22Rv1 (cell line): ENCODE measurements around the gene MUC6.
"Not testable (repeated sequence)": the region's sequence is repeated elsewhere in the genome, so short reads cannot be mapped to it uniquely, and the experiment has no call there.

Source experiments
- H3K27ac ChIP-seq: fragments of 450-650 bp; 2 replicates; pipeline ENCODE4 v1.5.1; 2017
- ZFX ChIP-seq: fragments of 450-650 bp; IDR thresholded peaks from 2 replicates; pipeline ENCODE4 v1.6.1; 2017; ENCODE audit warnings: antibody characterized with exemption, borderline replicate concordance
- TF ChIP-seq, protein P1 (sequence below): fragments of 450-650 bp; IDR thresholded peaks from 2 replicates; pipeline ENCODE4 v1.5.1; 2017; ENCODE audit warnings: mild to moderate bottlenecking

Gene MUC6

DNA sequence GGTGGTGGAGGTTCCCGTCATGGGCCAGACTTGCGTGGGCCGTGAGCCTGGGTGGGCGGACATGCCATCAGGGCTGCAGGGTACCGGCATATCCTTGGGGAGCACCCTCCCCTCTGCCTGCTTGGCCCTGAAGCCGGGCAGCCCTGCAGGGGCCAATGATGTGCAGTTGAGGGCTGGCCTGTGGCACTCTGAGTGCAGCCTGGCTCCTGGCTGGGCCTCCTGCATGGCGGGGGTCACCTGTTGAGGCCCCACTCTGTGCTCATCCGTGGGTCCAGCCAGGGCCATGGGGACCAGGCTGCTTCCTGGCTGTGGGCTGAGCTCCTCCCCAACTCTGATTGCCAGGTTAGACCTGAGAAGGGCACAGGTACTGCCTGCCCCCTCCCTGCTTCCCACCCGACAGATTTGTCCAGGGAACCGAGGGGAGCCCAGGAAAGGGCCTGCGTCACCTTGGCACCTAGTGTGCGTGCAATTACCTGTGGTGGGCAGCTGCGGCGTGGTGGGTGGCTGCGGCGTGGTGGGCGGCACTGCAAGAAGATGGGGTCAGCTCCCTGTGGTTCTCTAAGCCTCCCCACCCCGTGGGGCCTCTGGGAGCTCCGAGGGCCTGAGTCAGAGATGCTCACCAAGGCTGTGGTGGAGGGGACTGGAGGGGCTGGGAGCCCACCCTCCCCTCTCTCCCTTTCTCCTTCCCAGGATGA lies 16.2 kb downstream of the MUC6 start:
- H3K27ac ChIP-seq, result no peak overlapping the region
- TF ChIP-seq, protein P1, sequence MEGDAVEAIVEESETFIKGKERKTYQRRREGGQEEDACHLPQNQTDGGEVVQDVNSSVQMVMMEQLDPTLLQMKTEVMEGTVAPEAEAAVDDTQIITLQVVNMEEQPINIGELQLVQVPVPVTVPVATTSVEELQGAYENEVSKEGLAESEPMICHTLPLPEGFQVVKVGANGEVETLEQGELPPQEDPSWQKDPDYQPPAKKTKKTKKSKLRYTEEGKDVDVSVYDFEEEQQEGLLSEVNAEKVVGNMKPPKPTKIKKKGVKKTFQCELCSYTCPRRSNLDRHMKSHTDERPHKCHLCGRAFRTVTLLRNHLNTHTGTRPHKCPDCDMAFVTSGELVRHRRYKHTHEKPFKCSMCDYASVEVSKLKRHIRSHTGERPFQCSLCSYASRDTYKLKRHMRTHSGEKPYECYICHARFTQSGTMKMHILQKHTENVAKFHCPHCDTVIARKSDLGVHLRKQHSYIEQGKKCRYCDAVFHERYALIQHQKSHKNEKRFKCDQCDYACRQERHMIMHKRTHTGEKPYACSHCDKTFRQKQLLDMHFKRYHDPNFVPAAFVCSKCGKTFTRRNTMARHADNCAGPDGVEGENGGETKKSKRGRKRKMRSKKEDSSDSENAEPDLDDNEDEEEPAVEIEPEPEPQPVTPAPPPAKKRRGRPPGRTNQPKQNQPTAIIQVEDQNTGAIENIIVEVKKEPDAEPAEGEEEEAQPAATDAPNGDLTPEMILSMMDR, result no peak
- no peak for TF ChIP-seq ZFX

DNA sequence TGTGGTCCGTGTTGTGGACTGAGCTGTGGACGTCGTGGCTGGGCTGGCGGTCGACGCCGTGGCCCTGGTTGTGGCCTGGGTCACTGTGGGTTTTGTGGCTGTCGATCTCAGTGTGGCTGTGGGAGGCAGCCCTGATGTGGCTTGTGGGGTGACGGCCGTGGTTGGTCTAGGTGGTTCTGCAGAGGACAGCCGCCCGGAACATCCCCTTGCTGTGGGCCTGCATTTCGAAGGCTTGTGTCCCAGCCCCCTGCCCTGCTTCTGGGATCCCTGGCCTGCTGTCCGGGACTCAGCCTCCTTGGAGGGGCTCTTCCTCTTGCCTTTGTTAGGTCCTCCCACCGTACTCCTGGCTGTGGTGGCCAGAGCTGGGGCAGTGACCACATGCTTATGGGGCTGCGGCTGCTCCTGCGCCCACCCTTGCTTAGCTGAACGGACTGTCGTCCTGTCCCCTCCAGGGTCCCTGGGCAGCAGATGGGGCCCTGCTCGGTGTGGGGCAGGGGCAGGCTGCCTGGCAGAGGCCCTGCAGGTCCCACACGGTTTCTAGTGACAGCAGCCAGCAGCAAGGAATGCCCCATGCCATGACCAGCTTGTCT lies 17.1 kb downstream of the MUC6 start:
- no peak overlapping the region for H3K27ac ChIP-seq
- TF ChIP-seq, protein P1, result no peak
- no peak for TF ChIP-seq ZFX

DNA sequence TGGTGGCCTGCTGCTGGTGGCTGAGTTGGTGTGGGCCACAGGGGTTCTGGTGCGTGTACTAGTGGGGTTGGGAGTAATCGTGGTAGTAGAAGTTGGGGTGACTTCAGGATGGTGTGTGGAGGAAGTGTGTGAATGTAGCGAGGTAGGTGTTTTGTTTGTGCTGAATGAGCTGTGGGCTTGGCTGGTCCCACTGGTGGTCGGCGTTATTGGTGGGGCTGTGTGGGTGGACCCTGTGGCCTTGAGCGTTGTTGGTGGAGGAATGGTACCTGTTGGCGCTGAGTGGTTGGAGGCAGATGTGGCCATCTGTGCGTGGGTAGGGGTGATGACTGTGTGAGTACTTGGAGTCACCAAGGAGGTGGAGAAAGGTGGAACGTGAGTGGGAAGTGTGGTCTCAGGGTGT lies 18.4 kb downstream of the MUC6 start:
- TF ChIP-seq, protein P1, result no peak
- H3K27ac ChIP-seq, result no peak overlapping the region

DNA sequence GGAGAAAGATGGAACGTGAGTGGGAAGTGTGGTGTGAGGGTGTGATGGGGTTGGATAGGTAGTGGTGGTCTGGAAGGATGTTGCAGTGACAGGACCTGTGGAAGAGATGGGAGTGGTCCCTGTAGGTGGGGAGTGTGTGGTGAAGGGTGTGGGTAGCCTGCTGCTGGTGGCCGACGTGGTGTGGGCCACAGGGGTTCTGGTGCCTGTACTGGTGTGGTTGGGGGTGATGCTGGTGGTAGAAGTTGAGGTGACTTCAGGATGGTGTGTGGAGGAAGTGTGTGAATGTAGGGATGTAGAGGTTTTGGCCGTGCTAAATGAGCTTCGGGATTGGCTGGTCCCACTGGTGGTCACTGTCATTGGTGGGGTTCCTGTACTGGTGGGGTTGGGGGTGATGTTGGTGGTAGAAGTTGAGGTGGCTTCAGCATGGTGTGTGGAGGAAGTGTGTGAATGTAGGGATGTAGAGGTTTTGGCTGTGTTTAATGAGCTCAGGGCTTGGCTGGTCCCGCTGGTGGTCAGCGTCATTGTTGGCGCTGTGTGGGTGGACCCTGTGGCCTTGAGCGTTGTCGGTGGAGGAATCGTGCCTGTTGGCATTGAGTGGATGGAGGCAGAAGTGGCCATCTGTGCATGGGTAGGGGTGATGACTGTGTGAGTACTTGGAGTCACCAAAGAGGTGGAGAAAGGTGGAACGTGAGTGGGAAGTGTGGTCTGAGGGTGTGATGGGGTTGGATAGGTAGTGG lies 19.1 kb downstream of the MUC6 start:
- no peak overlapping the region for H3K27ac ChIP-seq
- no peak for TF ChIP-seq ZFX
- TF ChIP-seq, protein P1, result no peak

DNA sequence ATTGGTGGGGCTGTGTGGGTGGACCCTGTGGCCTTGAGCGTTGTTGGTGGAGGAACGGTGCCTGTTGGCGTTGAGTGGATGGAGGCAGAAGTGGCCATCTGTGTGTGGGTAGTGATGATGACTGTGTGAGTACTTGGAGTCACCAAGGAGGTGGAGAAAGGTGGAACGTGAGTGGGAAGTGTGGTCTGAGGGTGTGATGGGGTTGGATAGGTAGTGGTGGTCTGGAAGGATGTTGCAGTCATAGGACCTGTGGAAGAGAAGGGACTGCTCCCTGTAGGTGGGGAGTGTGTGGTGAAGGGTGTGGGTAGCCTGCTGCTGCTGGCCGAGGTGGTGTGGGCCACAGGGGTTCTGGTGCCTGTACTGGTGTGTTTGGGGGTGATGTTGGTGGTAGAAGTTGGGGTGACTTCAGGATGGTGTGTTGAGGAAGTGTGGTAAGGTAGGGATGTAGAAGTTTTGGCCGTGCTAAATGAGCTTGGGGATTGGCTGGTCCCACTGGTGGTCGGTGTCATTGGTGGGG lies 19.9 kb downstream of the MUC6 start:
- H3K27ac ChIP-seq, result not testable (repeated sequence)

DNA sequence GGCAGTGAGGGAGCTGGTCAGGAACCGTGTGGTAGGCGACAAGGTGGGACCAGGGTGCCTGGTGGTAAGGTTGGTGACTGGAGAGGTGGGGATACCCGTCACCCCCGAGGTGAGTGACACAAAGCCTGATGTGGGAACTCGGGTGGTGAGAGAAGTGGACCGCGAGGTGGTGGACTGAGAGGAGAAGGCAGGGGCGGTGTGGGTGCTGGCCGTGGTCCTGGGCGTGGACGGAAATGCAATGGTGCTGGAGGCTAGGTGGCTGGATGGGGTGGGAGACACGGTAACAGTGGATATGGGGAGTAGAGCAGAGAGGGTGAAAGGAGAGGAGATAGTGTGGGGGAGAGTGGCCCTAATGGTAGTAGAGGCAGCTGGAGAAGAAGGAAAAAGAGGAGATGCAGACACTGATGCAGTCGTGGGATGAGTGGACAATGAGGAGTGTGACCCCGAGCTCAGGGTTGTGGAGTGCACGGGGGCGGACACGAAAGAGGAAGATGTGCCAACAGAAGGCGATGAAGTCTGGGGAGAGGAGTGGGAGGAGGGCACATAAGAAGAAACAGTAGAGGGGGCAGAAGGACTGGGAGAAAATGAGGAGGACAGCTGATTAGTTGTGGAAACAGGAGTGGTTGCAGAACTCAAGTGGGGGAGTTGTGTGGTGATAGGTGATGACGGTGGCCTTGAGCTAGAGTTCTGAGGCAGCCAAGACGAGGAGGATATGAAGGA lies 20.5 kb downstream of the MUC6 start:
- TF ChIP-seq, protein P1, result no peak
- TF ChIP-seq ZFX, result no peak
- no peak overlapping the region for H3K27ac ChIP-seq

DNA sequence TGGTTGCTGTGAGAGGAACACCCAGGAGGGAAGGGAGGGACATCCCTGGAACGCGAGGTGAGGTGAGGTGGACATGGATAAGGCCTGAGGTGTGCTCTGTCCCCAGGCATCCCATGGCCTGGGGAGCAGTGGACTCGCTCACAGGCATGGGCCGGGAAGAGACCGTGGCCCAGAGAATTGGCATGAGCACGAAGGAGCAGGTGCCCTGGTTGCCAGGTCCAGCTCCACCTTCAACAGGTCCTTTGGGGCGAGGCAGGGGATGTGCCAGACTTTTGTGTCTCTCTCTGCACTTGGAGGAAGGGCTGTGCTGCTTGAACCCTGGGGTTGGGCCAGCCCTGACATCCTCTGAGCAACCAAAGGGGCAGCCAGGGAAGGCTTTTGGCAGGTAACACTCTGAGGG lies 21.5 kb downstream of the MUC6 start:
- no peak for TF ChIP-seq ZFX
- TF ChIP-seq, protein P1, result no peak
- H3K27ac ChIP-seq, result no peak overlapping the region
